Choroid plexus epithelial cell (primary cell): ENCODE data around the gene NRG2.

Source experiments
- DNase-seq: peaks from one replicate; pipeline ENCODE4 v3.0.0-alpha.2; 2010; ENCODE audit warnings: low read depth
- H3K4me3 ChIP-seq: 2 replicates; pipeline ENCODE4 v1.5.1; 2011; ENCODE audit warnings: low read depth, mild to moderate bottlenecking, control low read depth, low read length, moderate library complexity
- CTCF ChIP-seq: conservative IDR thresholded peaks from 2 replicates; pipeline ENCODE4 v1.5.1; 2011; ENCODE audit warnings: low read depth, mild to moderate bottlenecking, control low read depth, inconsistent platforms, low read length, moderate library complexity

The NRG2 gene

DNA sequence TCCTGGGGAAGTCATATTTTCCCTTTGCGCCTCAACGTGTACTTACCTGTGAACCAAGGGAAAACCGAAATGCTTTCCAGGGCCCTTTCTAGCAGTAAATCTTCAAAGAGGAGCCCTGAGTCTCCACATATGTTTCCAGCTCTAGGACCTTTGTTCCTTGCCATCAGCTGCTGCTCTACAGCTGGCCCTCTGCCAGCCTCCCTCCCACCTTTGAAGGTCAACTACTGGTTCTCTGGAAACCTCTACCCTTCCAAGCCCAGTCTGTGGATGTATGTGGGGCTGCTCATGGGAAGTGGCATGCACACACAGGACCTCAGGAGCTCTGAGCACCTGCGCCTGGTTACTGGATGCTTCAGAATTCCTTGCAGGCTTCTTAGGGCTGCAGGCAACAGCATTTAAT is 130.3 kb downstream of the NRG2 start:
- no peak overlapping the region for H3K4me3 ChIP-seq
- DNase-seq = no peak
- no peak for TF ChIP-seq CTCF

DNA sequence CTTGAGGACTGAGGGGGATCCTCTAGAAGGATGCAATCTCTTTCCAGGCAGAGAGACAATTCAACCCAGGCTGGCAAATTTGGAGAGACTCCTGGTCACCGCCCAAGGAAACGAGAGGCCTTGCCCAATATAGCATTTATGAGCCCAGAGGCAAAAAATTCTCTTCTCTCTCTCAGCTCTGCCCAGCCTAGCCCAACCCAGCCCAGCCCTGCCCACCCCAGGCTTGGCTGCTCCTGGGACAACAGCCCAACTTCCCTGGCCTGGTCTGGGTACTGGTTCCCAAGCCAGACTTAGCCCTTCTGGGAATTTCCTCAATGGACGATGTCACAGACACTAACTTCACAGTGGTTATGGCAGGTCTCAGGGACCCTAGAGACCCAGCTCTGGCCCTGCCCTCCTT is 130.9 kb downstream of the NRG2 start:
- TF ChIP-seq CTCF = no peak
- H3K4me3 ChIP-seq = no peak overlapping the region
- no peak for DNase-seq

DNA sequence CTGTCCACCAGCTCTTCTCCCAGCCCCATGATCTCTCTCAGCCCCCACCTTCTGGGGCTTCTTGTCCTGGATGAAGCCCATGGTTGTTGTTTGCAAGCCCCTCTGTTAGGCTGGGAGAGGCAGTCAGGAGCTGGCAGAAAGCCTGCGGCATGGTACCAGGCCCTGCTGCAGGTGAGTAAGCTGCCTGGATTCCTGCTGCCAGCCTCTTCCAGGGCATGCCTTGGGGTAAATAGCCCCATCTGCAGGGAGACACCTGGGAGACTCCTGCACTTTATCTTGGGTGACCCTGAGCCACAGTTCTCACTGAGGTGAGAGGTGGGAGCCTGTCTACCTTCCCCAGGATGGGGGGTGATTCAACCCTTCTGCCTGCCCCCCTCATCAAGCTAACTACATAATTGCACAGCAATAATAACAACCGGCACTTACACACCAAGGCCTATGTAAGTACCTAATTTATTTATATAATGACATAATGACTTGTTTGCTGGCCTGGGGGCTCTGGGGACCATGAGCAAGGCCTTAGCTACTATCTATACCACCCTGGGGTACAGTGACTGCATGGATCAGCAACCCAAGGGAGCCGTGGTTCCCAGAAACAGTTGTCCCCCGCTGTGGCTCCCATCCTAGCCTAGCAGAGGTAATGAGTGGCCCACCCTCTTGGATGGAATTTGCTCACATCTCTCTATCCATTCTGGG is 131.5 kb downstream of the NRG2 start:
- H3K4me3 ChIP-seq = no peak overlapping the region
- no peak for TF ChIP-seq CTCF
- DNase-seq = no peak

DNA sequence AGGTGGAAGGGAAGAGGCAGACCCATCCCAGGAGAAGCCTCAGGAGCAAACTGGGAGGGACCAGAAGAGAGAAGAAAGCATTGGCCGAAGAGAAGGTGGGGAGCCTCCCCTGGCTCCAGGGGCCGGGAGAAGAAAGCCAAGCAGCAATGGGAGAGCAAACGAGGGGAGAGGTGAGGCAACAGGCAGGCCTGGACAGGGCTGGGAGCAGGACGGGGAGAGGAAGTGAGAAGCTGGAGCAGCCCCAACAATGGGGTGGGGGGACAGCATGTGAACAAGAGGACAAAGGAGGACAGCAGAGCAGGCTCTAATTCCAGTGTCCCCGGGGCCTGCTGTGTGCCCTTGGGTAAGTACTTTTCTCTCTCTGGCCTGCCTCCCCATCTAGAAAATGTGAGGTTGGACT is 132.2 kb downstream of the NRG2 start:
- no peak for TF ChIP-seq CTCF
- no peak for DNase-seq
- H3K4me3 ChIP-seq = no peak overlapping the region

DNA sequence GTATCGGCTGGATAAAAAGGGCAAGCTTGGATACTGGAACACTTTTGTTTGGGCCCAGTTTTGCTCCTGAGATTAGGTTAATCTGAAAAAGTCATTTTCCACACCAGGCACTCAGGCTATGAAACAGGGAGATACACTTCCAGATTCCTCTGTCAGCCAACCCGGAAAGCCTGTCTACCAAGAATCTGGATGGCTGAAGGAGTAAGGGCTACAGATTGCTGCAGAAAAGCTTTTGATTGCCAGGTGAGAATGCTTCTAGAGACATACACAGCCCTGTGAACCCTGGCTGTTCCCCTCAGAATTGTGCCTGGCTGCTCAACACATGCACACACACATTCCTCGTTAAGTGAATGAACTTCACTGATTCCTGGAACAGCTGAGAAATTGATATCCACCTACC is 133.1 kb downstream of the NRG2 start:
- no peak for DNase-seq
- no peak overlapping the region for H3K4me3 ChIP-seq
- TF ChIP-seq CTCF = no peak

- no peak for TF ChIP-seq CTCF
- DNase-seq = peak; percentile 49
- H3K4me3 ChIP-seq = no peak overlapping the region
Measured at GRCh38 chr5:139908749-139909148, 134.3 kb downstream of the NRG2 start.

DNA sequence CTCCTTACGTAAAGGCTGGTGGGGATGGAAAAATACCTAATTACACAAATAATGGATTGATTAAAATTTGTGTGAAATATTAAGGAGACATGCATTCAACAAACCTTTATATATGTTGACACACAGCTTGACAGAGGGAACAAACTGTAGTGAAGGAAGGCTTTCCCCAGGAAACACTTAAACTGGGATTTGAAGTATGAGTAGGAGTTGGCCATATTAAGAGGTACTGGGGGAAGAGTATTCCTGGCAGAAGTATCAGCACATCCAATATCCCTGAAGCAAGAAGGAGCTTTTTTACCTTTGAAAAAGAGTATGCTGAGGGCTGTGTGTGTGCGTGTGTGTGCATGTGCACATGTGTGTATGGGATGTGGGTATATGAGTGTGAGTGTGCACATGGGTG is 136.4 kb downstream of the NRG2 start:
- no peak for TF ChIP-seq CTCF
- H3K4me3 ChIP-seq = no peak overlapping the region
- no peak for DNase-seq
